Fibroblast of gingiva (primary cell): ENCODE results near the gene FGFBP3.
A peak's percentile ranks its signal among the peaks of the same experiment; 100 is the strongest.

Experiments
- DNase-seq: peaks from one replicate; pipeline ENCODE4 v3.0.0-alpha.2; 2011; ENCODE audit warnings: low read depth

The FGFBP3 gene

GRCh38 chr10:91909117-91909677, at the start of gene FGFBP3:
Gene FGFBP3 (minus strand): TSS chr10:91909486. CDS start chr10:91908969, 517 bp downstream.
- peak; percentile 23 for DNase-seq

- DNase-seq: no peak
Measured at GRCh38 chr10:91957091-91957490, 47.8 kb upstream of the FGFBP3 start.

GRCh38 chr10:91955114-91955513, 45.8 kb upstream of the FGFBP3 start:
- DNase-seq: no peak

GRCh38 chr10:91953600-91954160, 44.4 kb upstream of the FGFBP3 start:
- no peak for DNase-seq

GRCh38 chr10:91944880-91945630, 35.8 kb upstream of the FGFBP3 start:
- DNase-seq: no peak

GRCh38 chr10:91941426-91941825, 32.1 kb upstream of the FGFBP3 start:
- no peak for DNase-seq

GRCh38 chr10:91939653-91940052, 30.4 kb upstream of the FGFBP3 start:
- no peak for DNase-seq

- no peak for DNase-seq
Measured at GRCh38 chr10:91935886-91936285, 26.6 kb upstream of the FGFBP3 start.

GRCh38 chr10:91932737-91933136, 23.5 kb upstream of the FGFBP3 start:
- no peak for DNase-seq

- DNase-seq: peak; percentile 15
Measured at GRCh38 chr10:91931526-91932190, 22.4 kb upstream of the FGFBP3 start.

GRCh38 chr10:91930939-91931338, 21.7 kb upstream of the FGFBP3 start:
- DNase-seq: peak; percentile 76

- peak; percentile 69 for DNase-seq
Measured at GRCh38 chr10:91925022-91925320, 15.7 kb upstream of the FGFBP3 start.

- no peak for DNase-seq
Measured at GRCh38 chr10:91924212-91925021, 15.1 kb upstream of the FGFBP3 start.

GRCh38 chr10:91923371-91924211, 14.3 kb upstream of the FGFBP3 start, which contains the start of gene BTAF1:
Gene BTAF1 (plus strand): TSS chr10:91923770. CDS start chr10:91924077, 307 bp downstream.
- DNase-seq: peak; percentile 94

- DNase-seq: no peak
Measured at GRCh38 chr10:91919651-91920050, 10.4 kb upstream of the FGFBP3 start.

- DNase-seq: no peak
Measured at GRCh38 chr10:91910467-91910866, 1.2 kb upstream of the FGFBP3 start.

GRCh38 chr10:91908337-91909116, 759 bp downstream of the FGFBP3 start:
- DNase-seq: peak; percentile 75

GRCh38 chr10:91907914-91908336, 1.4 kb downstream of the FGFBP3 start:
- peak; percentile 3 for DNase-seq

- DNase-seq: peak; percentile 6
Measured at GRCh38 chr10:91907033-91907594, 2.2 kb downstream of the FGFBP3 start.
